Fibroblast of pulmonary artery (primary cell): ENCODE measurements around the gene SASH1.

ENCODE experiments used
- DNase-seq: peaks from one replicate; pipeline ENCODE4 v3.0.0-alpha.2; 2010; ENCODE audit warnings: low read depth
- H3K4me3 ChIP-seq: replicated peaks from 2 replicates; pipeline ENCODE4 v1.5.1; 2011; ENCODE audit warnings: low read depth, mild to moderate bottlenecking, control low read depth, low read length, moderate library complexity
- TF ChIP-seq, protein P1 (sequence below): IDR thresholded peaks from 2 replicates; pipeline ENCODE4 v1.5.1; 2011; ENCODE audit warnings: mild to moderate bottlenecking, control low read depth, low read length, inconsistent platforms; ENCODE audit errors: missing control alignments

SASH1 gene

DNA sequence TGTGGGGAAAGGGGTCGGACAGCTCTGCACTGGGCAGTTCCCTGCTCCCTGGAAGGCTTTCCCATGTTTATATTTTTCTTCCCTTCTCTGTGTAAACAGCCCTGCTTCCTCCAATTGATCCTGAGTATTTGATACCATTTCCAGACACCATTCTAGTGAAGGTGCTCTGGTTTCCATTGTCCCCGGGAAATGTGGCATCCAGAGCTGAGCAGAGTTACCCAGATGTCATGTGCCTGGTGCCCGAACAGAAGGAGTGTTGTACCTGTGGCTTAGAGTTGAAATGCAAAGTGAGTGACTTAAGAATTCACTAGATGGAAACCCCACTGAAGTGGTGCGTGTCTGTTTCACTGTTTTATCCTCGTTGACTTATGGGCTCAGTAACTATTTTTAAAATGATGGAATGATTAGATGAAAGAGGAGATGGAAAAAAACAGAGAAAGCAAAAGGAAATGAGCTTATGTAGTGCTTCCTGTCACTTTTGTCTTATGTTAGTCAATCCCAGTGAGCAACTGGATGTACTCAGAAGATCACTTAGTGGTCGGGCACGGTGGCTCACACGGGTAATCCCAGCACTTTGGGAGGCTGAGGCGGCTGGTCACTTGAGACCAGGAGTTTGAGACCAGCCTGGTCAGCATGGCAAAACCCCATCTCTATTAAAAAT lies 83.8 kb downstream of the SASH1 start:
- H3K4me3 ChIP-seq: no peak overlapping the region
- DNase-seq: peak; percentile 26
- TF ChIP-seq, protein P1, sequence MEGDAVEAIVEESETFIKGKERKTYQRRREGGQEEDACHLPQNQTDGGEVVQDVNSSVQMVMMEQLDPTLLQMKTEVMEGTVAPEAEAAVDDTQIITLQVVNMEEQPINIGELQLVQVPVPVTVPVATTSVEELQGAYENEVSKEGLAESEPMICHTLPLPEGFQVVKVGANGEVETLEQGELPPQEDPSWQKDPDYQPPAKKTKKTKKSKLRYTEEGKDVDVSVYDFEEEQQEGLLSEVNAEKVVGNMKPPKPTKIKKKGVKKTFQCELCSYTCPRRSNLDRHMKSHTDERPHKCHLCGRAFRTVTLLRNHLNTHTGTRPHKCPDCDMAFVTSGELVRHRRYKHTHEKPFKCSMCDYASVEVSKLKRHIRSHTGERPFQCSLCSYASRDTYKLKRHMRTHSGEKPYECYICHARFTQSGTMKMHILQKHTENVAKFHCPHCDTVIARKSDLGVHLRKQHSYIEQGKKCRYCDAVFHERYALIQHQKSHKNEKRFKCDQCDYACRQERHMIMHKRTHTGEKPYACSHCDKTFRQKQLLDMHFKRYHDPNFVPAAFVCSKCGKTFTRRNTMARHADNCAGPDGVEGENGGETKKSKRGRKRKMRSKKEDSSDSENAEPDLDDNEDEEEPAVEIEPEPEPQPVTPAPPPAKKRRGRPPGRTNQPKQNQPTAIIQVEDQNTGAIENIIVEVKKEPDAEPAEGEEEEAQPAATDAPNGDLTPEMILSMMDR: no peak

DNA sequence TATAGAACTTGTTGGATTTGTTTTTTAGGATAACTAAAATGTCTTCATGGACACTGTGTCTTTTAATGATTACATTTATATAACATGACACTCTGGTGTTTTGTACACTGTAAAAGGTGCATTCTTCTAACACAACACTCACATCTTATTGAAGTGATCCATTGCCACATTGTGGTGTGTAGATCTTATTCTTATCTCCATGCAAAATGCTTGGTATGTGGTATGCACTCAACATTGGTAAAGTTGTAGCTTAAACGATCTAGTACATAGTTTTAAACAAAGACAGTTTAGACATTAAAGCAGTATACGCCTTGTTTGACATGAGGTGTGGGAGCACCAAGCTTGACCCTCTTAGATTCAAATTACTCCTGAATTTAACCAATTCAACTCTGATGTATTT lies 84.7 kb downstream of the SASH1 start:
- TF ChIP-seq, protein P1: no peak
- no peak overlapping the region for H3K4me3 ChIP-seq
- peak; percentile 44 for DNase-seq

DNA sequence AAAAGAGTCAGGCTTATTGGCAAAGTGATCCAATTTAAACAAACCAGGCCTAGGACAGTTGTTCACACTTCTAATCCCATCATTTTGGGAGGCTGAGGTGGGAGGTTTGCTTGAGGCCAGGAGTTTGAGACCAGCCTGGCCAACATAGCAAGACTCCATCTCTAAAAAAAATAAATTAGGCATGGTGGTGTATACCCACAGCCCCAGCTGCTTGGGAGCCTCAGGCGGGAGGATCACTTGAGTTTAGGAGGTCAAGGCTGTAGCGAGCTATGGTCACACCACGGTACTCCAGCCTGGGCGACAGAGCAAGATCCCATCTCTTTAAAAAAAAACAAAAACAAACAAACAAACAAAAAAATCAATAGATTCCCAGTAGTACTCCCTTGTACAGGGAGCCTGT lies 86.8 kb downstream of the SASH1 start:
- TF ChIP-seq, protein P1: no peak

DNA sequence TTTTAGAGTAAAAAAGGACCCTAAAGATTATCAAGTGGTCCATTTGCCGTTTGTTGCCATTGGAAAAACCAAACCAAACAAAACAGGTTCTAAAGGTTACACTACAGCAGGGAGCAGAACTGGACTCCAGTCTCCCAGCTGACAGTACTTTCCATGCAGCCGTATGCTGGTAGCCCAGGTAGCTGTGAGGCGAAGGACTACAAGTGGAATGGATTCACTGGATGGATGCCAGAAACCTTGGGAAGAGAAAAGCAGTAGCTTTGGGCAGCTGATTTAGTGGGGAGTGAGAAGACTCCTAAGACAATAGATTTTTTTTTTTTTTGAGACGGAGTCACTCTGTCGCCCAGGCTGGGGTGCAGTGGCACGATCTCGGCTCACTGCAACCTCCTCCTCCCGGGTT lies 88.3 kb downstream of the SASH1 start:
- TF ChIP-seq, protein P1: no peak
- H3K4me3 ChIP-seq: no peak overlapping the region
- no peak for DNase-seq

More for the DNA sequence above, 86.8 kb downstream of the SASH1 start:
- no peak overlapping the region for H3K4me3 ChIP-seq
- DNase-seq: no peak

DNA sequence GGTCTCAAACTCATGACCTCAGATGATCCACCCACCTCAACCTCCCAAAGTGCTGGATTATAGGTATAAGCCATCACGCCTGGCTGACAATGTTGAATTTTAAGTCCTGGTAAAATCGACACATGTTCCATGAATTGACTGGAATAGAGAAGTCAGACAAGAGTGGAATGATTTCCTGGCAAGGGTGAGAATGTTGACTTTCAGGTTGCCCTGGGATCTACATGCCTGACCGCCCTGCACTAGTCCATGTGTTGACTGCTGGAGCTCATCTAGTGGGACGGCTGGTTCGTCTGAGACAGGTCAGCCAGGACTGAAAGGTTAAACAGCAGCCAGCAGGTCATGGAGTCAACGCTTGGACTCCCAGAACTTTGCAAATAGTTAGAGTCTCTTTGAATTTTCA lies 88.8 kb downstream of the SASH1 start:
- no peak overlapping the region for H3K4me3 ChIP-seq
- no peak for DNase-seq
- TF ChIP-seq, protein P1: no peak

DNA sequence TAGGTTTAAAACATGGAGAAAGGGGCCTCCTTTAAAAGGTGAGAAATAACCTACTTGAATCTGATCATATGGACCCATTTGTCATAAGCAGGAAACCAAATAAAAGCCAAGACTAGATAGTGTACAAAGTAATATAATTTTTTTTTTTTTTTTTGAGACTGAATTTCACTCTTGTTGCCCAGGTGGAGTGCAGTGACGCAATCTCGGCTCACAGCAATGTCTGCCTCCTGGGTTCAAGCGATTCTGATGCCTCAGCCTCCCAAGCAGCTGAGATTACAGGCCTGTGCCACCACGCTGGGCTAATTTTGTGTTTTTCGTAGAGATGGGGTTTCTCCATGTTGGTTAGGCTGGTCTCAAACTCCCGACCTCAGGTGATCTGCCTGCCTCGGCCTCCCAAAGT lies 89.2 kb downstream of the SASH1 start:
- TF ChIP-seq, protein P1: no peak
- no peak overlapping the region for H3K4me3 ChIP-seq
- no peak for DNase-seq
